Measurements from ENCODE around the gene ZNF764. TPM values are rescaled to one million over a fixed set of nuclear protein-coding genes. Genes with fewer than 3 reads are reported as not detected.

The ZNF764 gene
- total and polyA plus RNA-seq, 9 of the 15 experiments (the other 6 are each of a cell fraction or from before 2014, with no cell fraction given) = 0.69 to 10.1 (median 4.1) TPM

- TF ChIP-seq ZNF24 (IDR thresholded peaks at IDR 0.05) = no peak
- peak; percentile 77 for TF ChIP-seq RBBP5 (IDR thresholded peaks at IDR 0.05; ENCODE audit: borderline replicate concordance, insufficient read depth, low read length, poor library complexity, severe bottlenecking)
- TF ChIP-seq RB1 (IDR thresholded peaks at IDR 0.05; ENCODE audit: low read depth) = peak; percentile 57; the same call in 1 of the 2 replicates
- TF ChIP-seq ARID3B (CRISPR knock-in tag; IDR thresholded peaks at IDR 0.05; ENCODE audit: borderline replicate concordance) = no peak
- TF ChIP-seq KDM1A (IDR thresholded peaks at IDR 0.05) = no peak
- TF ChIP-seq ZBTB11 (CRISPR knock-in tag; IDR thresholded peaks at IDR 0.05) = peak in 1 of 3 experiments; percentile 65; a peak in 1 of 6 replicates
- no peak for TF ChIP-seq RAD51 (IDR thresholded peaks at IDR 0.05; ENCODE audit: borderline replicate concordance, low read depth)
- TF ChIP-seq THRB (CRISPR knock-in tag; conservative IDR thresholded peaks at IDR 0.05) = no peak
- TF ChIP-seq ZNF551 (CRISPR knock-in tag; IDR thresholded peaks at IDR 0.05) = no peak
- TF ChIP-seq ZC3H11A (IDR thresholded peaks at IDR 0.05; ENCODE audit: low read depth, low read length) = no peak
- peak; percentile 67; the same call in 1 of the 2 replicates for TF ChIP-seq SIN3B (IDR thresholded peaks at IDR 0.05; ENCODE audit: low read depth)
- TF ChIP-seq NKRF (IDR thresholded peaks at IDR 0.05; ENCODE audit: borderline replicate concordance) = peak; percentile 79; the same call in 1 of the 2 replicates
- no peak; the same call in 1 of the 2 replicates for TF ChIP-seq USF1 (CRISPR knock-in tag; IDR thresholded peaks at IDR 0.05)
- TF ChIP-seq ETS1 (conservative IDR thresholded peaks at IDR 0.05; ENCODE audit: control insufficient read depth, low read depth, low read length) = peak; percentile 56; the same call in 1 of the 2 replicates
- TF ChIP-seq ARHGAP35 (IDR thresholded peaks at IDR 0.05; ENCODE audit: partially characterized antibody) = no peak
These were observed 31.9 kb downstream of the ZNF764 start, which contains the start of gene ZNF768 (continued) for GRCh38 chr16:30526137-30526822.

Measured in K562 (cell line).